ENCODE measurements around the gene LCLAT1.
"Not testable (repeated sequence)": the region's sequence is repeated elsewhere in the genome, so short reads cannot be mapped to it uniquely, and the experiment has no call there.

LCLAT1 gene

DNA sequence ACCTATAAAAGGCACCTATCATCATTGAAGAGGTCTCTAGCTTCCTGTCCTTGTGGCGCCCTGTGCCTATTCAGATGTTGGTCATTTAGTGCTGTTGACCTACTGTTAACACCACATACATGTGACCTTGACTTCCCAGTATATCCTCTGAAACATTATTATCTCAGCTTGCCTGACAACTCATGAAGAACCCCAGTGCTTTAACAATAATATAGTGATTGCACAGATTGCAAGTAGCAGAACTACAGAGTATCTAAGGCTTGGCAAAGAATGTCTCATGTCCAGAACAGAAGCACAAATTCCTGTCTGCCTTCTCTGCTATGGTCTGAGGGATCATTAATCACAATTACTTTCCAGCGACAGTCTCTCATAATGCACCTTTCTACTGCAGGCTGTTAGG lies 165.3 kb downstream of the LCLAT1 start:
- DNase-seq: no peak

DNA sequence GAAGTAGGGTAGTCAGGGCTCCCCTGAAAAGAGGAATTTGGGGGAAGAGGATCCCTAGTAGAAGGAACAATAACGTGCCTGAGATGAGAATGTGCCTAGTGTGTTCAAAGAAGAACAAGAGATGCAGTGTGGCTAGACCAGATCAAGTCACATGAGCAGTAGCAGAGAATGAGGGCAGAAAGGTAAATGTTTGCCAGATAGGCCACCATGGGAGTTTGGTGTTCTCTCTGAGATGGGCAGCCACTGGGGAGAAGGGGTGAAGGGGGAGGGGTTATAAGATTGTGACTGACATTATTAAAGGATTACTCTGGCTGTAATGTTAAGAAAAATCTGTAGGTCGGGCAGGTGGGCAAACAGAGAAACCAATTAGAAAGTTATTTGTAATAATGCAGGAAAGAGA lies 166.0 kb downstream of the LCLAT1 start:
- DNase-seq: no peak

DNA sequence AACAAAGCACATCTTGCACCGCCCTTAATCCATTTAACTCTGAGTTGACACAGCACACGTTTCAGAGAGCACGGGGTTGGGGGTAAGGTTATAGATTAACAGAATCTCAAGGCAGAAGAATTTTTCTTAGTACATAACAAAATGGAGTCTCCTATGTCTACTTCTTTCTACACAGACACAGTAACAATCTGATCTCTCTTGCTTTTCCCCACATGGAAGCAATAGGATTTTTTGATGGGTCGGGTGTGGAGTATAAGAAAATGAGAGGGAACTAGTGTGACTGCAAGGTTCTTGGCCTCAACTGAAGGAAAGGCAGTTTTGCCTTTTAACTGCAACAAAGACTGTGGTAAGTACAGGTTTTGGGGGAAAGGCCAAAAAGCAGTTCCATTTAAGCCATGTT lies 167.2 kb downstream of the LCLAT1 start:
- not testable (repeated sequence) for DNase-seq

DNA sequence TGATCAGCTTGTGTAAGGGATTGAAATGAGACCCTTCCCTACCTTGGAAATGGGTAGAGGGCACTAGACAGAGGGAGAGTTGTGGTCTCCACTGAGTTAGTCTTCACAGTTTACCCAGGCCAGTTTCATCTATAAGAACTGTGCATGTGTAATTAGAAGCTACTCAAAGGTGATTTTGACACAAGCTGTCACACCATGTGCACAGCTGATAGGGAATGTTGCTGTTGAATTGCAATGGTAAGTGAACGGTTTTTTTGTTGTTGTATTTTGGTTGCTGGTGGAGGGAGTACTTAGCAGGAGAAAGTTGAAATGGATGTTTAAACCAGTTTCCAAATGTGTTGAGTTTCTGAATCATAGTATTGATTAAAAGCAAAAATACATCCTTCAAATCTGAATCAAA lies 168.9 kb downstream of the LCLAT1 start:
- DNase-seq: no peak

DNA sequence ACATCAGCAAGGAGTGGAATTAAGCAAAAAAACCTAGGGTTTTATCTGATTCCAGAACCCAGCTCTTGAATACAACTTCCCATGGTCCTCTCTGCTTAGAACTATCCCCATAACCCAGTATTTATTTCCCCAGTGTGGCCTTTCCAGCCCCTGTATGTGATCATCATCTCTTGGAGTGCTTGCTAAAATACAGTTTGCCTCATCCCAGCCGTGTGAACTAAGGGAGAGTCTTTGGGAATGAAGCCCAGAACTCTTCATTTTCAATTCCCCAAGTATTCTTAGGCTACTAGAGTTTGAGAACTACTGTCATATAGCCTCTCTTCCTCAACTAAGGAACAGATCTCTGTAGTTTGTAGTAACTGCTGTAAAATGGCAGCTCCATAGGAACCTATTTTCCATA lies 173.1 kb downstream of the LCLAT1 start:
- DNase-seq: no peak

DNA sequence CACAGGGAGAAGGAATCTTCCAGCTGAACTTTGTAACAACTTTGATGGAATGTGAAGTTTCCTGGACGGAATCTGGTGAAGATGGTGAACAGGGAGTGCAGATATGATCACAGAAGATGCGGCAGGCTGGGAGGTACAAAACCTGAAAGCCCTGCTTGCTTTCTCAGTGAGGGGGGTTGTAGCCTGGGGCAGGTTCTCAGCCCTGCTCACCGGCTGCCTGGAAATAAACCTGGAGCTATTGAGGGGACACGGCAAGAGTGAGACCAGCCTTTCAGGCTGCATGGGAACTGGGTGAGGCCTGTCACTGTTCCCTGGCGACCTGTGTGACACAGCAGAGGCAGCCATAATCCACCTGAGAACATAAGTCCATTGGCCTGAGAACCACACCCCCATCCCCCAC lies 174.8 kb downstream of the LCLAT1 start:
- no peak for DNase-seq

DNA sequence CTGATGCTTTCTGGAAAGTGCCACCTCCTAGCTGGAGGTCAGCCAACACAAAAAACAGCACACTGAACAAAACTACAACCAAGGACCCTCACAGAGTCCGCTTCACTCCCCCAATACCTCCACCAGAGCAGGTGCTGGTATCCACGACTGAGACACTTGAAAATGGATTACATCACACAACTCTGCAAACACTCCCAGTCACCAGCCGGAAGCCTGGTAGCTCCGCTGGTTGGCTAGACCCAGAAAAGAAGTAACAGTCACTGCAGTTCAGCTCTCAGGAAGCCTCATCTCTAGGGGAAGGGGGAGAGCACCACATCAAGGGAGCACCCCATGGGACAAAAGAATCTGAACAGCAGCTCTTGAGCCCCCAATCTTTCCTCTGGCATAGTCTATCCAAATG lies 175.4 kb downstream of the LCLAT1 start:
- no peak for DNase-seq

DNA sequence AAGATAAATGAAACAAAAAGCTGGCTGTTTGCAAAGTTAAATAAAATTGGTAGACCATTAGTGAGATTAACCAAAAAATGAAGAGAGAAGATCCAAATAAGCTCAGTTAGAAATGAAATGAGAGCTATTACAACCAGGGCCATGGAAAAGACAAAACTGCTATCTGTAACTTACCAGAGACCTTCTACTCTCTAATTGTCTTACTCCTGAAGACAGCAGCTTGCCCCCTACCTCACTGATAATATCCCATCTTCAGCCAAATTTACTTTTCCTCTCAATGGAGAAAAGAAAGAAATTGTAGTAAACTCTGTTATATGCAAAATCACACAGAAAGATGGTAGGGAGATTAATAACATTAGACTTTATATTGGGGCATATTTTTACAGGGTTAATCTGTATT lies 178.2 kb downstream of the LCLAT1 start:
- no peak for DNase-seq

DNA sequence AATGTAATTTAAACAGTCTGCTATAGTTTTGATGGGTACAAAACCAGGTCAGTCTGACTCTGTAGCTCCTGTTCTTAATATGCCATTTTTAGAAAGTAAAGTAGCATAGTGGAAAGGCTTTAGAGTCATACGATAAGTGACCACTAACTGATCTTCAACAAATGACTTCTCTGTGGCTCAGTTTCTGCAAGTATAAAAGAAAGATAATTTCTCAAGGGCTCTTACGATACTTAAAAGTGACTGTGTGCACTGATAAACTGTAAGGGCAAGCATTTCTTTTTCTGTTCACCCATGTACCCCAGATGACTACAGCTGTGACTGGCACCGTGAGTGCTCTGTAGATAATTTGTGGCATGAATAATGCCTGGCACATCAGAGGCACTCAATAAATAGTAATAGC lies 178.7 kb downstream of the LCLAT1 start:
- DNase-seq: no peak

DNA sequence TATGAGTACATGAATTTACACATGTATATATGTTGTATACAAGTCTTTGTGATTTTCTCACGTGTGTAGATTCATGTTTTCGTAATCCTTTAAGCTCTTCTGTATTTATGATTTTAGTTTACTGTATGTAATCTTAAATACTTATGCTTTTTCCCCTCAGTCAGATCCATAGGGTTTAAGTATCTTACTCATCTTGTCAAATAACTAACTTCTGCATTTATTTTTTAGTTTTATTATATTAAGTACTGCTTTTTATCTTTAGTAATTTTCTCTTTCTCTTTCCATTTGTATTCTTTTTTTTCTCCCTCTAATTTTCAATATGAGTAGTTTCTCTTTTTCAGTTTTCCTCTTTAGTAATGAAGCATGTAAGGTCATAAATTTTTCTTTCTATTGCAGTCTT lies 179.4 kb downstream of the LCLAT1 start:
- no peak for DNase-seq

DNA sequence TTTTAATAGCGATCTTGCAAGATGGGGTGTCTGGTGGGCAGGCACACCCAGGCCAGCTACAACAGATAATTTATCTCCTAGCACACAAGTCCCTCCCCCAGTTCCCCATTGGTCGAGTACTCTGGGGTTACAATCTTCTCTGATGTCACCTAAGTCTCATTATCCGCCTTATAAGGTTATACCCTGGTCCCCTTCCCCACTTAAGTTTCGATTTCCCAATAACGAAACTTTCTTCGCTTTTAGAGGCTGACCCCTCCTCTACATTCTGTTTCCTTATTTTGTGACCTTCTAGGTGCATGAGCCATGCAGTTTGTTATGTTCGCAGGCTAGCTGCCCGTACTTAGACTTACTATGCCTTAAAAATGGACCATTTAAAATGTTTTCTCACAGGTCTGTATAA lies 180.1 kb downstream of the LCLAT1 start:
- no peak for DNase-seq

DNA sequence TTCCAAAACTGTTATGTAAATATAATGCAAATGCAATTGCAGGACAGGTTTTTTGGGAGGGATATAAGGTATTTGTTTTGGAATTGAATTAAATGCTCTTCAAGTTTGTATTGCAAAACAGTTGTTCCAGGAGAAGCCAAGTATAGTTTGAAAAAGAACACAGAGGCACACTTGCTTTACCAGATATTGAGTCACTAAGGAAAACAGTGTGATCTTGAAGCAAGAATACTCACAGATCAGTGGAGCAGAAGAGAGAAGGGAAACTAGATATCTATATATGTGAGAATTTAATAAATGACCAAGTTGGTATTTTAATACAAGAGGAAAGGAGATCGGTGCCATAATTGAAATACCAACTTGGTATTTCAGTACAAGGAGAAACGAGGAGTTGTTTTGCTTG lies 181.3 kb downstream of the LCLAT1 start:
- DNase-seq: no peak

DNA sequence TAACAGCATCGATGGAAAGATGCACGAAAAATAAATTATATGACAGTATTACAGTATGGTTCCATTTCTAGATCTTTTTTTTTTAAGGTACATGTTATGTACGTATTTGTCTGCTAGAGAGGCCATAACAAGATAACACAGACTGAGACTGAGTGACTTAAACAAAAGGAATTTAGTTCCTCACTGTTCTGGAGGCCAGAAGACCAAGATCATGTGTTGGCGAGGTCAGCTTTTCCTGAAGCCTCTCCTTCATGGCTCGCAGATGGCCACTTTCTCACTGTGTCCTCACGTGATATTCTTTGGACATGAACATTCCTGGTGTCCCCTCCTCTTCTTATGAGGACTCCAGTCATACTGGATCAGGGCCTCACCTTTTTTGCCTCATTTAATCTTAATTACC lies 182.8 kb downstream of the LCLAT1 start:
- no peak for DNase-seq

DNA sequence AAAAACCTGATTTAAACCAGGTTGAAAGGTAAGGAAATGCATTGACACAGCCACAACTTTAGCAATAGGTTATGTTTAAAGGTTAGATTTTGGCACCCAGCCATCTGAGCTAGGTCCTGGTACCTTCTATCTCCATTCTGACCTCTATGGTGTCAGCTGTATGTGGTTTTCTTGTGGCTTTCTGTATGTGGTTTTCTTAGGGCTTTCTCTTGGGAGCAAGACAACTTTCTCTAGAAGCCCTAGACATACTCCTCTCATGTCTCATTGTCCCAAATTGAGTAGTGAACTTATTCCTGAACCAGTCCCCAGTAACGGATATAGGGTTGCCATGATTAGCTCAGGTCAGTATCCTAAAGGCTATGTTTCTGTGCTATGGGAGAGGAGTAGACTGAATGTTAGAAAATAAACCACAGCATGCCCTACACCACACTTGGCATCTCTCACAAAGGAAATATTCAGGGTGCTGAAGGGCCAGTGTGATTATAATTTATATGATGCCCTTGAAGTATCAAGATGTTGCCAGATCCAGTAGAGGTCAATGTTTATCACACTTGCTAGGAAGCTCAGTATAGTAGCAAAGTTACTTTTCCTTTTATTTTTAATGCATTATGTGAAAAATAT lies 184.1 kb downstream of the LCLAT1 start:
- DNase-seq: no peak

DNA sequence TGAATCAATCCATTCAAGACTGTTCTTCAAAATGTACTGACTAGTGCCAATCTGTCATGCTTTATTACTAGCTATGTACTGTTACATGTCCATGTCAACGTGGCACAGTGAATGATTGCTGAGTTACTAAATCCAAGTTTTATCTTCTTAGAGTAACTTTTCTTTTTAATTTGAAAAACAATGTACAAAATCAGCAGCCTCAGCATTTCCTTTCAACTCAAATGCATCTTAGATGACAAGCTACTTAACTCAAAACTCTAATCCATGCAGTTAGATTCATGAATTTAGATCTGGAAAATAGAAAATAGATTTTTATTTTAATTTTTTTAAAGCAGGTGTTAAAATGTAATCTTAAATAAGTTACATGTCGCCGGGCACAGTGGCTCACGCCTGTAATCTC lies 186.0 kb downstream of the LCLAT1 start:
- DNase-seq: no peak

DNA sequence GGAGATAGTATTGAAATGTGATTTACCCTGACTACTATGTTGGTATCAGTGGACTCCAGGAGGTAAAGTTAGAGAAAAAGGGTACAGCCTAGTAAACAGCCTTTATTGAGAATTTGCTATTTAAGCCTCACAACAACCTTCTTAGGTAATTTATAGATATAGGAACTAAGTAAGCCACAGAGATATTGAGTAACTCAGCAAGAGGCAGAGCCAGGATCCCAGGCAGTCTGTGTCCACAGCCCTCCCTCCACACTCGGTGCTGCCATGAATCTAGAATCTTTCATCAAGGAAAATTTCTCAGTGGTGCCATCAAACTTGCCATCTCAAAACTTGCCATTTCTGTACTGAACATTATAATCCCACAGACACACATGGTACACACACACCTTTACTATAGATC lies 189.3 kb downstream of the LCLAT1 start:
- DNase-seq: no peak

DNA sequence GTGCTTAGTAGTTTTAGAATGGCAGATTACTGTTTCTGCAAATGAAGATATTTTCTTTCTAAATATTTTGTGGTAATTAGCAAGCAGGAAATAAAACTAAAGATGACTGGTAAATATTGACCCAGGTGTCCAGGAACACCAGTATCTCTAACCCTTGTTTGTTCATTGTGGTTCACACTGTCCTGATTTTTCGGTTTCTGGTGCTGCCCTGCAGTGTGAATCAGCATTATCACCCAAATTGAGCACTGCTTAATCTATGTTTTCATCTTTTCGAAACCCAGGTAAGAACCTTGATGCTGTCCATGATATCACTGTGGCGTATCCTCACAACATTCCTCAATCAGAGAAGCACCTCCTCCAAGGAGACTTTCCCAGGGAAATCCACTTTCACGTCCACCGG lies 192.8 kb downstream of the LCLAT1 start:
- DNase-seq: no peak

DNA sequence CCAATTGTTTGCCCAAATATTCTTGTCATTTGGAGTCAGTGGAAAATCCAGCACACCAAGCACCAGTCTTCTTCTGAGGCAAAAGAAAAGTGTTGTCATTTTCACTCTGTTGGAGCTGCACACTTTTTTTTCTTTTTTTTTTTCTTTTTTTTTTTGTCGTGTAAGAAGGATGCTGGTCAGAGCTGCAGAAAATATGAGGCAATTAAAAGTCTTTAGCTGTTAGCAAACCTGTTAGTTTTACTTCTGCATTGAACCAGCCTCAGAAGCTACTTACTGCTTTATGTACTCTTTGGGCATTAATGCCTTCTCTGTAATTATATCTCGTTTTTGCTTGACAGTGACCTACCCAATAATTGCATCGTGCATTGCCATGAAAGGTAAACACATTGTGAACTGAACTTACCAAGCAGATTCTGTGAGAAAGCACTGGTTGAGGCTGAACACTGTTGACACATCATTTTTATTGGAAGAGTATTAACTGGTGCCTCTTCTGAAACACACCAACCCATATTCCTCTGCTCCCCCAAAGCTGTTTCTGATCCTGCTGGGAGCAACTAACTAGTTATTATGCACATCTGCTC lies 194.8 kb downstream of the LCLAT1 start:
- peak; percentile 61 for DNase-seq

DNA sequence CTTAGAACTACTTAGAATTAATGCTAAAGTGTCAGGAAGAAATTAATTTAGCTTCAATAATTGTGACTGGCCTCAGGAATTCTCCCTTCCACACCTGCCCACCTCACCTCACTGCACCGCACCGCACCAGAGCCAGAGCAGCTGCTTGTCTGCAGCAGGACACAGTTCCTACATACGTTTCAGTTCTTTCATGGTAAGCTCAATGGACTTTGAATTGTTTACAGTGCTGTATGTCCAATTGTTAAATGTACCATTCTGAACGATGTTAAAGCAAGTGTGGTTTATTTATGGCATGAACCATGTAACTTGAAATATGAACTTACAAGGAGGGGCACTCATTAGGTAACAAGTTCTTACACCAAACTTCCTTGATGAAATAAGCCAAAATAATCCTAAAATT lies 196.0 kb downstream of the LCLAT1 start:
- DNase-seq: not testable (repeated sequence)

DNA sequence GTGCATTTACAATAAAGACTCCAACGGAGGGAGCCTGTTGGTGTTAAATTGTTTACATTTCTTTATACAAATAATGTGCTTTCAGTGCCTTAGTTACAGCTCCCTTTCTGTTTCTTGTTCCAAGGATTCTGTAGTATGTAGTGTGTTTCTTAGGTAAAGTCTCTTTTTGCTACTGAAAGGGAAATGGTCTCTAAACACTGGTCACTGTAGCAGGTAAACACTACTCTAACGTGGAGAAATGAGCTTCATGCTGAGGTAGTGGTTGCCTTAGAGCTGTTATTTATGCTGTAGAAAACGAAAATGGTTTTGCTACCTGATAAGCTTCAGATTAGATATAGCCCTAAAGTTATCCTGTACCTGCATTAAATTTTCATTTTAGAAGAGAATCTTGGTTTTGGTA lies 196.6 kb downstream of the LCLAT1 start:
- no peak for DNase-seq

DNA sequence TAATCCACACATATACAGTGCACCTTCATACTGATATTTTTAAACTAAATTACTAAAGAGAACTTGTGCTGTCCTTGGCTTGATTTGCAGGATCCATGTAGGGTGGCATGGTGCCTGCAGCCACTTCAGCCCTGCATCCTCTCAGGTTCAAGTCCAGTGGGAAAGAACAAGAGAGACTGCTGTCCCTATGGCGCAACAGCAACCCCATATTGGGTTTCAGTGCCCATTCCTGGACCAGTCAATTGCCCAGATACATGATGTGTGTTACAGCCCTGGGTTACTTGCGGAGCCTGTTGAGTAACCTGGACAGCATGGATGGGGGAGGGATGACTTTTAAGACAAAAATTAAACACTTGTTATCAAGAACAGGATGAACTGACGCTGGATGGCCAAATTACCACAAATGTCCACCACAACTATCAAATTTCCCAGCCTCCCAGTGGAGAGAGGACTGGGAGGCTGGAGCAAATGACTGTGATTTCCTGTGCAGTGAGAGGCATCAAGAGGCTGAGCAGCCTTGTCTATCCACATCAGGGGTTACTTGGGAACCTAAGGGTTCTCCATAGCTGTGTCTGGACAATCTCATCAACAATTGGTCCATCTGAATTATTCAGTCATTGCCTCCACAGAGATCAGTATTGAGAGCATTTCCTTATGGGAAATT lies 198.2 kb downstream of the LCLAT1 start:
- DNase-seq: no peak

DNA sequence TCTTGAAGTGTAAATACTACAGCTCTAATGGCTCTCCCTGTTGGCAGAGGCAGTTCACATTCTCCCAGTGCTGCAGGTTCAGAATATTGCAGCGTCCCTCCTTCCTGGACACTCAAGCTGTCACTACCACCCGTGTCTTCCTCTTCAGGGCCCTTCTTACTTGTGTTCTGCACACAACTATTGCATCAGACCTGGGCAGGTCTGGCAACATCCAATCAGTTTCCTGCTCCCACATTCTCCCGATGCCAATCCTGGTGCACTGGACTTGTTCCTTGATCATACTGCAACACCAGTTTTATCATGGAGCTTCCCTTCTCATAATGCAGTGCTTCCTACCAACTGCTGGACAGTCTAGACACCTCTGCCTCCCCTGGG lies 198.7 kb downstream of the LCLAT1 start:
- no peak for DNase-seq

DNA sequence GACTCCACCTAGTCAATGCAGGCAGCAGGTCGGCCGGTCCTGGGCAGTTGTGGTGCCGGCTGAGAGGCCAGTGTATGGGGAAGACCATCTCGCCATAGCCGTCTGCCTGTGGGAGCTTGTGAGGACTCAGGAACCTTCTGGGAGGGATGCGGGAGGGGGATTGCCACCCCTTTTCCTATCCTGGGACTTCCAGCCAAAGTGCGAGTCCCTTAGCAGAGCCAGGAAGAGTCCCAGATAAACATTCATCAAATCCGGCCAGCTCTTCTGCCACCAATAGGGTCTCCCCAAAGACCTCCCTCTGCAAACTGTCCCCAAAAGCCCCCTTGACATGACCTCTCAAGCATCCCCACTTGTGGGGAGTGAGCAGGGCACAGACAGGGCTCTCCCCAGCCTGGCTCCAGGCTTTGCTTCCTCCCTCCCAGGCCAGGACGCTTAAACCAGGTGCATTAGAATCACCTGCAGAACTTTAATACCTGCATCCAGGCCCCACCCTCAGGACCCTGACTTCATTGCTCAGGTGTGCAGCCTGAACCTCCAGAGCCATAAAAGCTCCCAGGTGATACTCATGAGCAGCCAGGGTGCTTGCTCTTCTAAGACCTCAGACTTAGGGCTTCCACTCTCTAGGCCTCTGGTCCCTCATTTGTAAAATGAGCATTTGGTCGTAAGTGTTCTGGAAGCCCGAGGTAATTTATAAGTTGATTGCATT lies 200.9 kb downstream of the LCLAT1 start:
- DNase-seq: no peak

DNA sequence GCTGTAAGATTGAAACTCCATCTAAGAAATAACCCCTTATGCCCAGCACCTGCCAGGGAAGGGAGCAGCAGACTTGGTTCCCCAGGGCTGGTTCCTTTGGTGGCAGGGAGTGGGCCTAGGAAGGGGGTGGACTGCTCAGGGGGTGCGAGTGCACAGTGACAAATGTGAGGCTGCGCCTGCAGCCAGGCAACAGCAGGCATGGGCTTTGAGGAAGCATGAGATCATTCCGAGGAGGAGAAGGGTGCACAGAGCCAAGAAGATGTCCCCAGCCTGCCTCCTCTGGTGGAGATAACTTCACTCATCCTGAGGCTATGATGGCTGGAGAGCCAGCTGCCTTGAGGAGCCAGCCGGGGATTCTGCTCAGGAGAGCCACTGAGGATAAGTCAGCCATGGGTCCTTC lies 202.2 kb downstream of the LCLAT1 start:
- no peak for DNase-seq

All from NCI-H1092 treated with DMSO at 0.1 percent for 48 hours (cell line).